ENCODE data around the gene ZFPM1. TPM values are rescaled to one million over a fixed set of nuclear protein-coding genes. Genes with fewer than 3 reads are reported as not detected.

Gene ZFPM1
- total RNA-seq, 2 donors from 2014 or later: 1.7 to 2.4 TPM

- DNase-seq (ENCODE audit: low spot score): no peak
- H3K27ac ChIP-seq: no peak overlapping the region
- no peaks in the 10 kb centered on the region for H3K4me1 ChIP-seq
- H3K4me3 ChIP-seq: no peak overlapping the region
- TF ChIP-seq CTCF (IDR thresholded peaks at IDR 0.05): no peak
- H3K27me3 ChIP-seq: no peaks in the 10 kb centered on the region
- H3K9me3 ChIP-seq: no peaks in the 10 kb centered on the region
- H3K36me3 ChIP-seq: no peaks in the 10 kb centered on the region
Measured at GRCh38 chr16:88415713-88416323, 37.3 kb upstream of the ZFPM1 start.

GRCh38 chr16:88416686-88417085 is 36.4 kb upstream of the ZFPM1 start:
- Histone ChIP-seq H3K4me3 (no peak overlapping the region), H3K27me3 (no peaks in the 10 kb centered on the region), H3K9me3 (no peaks in the 10 kb centered on the region), H3K36me3 (no peaks in the 10 kb centered on the region), H3K27ac (no peak overlapping the region), H3K4me1 (no peaks in the 10 kb centered on the region)
- DNase-seq (ENCODE audit: low spot score): no peak
- TF ChIP-seq CTCF (IDR thresholded peaks at IDR 0.05): no peak

GRCh38 chr16:88417684-88418476 is 35.2 kb upstream of the ZFPM1 start:
- Histone ChIP-seq H3K4me3 (no peak overlapping the region), H3K27me3 (no peaks in the 10 kb centered on the region), H3K4me1 (no peaks in the 10 kb centered on the region), H3K27ac (no peak overlapping the region), H3K36me3 (no peaks in the 10 kb centered on the region), H3K9me3 (no peaks in the 10 kb centered on the region)
- no peak for DNase-seq (ENCODE audit: low spot score)
- TF ChIP-seq CTCF (IDR thresholded peaks at IDR 0.05): no peak

- Histone ChIP-seq H3K27me3 (no peaks in the 10 kb centered on the region), H3K36me3 (no peaks in the 10 kb centered on the region), H3K4me1 (no peaks in the 10 kb centered on the region), H3K27ac (no peak overlapping the region), H3K9me3 (no peaks in the 10 kb centered on the region), H3K4me3 (no peak overlapping the region)
- no peak for TF ChIP-seq CTCF (IDR thresholded peaks at IDR 0.05)
- no peak for DNase-seq (ENCODE audit: low spot score)
Measured at GRCh38 chr16:88418869-88419268, 34.2 kb upstream of the ZFPM1 start.

GRCh38 chr16:88419790-88420189 is 33.3 kb upstream of the ZFPM1 start:
- no peaks in the 10 kb centered on the region for H3K36me3 ChIP-seq
- no peaks in the 10 kb centered on the region for H3K27me3 ChIP-seq
- no peaks in the 10 kb centered on the region for H3K9me3 ChIP-seq
- H3K4me1 ChIP-seq: no peaks in the 10 kb centered on the region
- H3K27ac ChIP-seq: no peak overlapping the region
- no peak for TF ChIP-seq CTCF (IDR thresholded peaks at IDR 0.05)
- no peak overlapping the region for H3K4me3 ChIP-seq
- no peak for DNase-seq (ENCODE audit: low spot score)
